ENCODE results near the gene MRGPRX2. TPM values are rescaled to one million over a fixed set of nuclear protein-coding genes. Genes with fewer than 3 reads are reported as not detected.

Gene MRGPRX2
- total RNA-seq, 1 donor from 2014 or later = not detected

DNA sequence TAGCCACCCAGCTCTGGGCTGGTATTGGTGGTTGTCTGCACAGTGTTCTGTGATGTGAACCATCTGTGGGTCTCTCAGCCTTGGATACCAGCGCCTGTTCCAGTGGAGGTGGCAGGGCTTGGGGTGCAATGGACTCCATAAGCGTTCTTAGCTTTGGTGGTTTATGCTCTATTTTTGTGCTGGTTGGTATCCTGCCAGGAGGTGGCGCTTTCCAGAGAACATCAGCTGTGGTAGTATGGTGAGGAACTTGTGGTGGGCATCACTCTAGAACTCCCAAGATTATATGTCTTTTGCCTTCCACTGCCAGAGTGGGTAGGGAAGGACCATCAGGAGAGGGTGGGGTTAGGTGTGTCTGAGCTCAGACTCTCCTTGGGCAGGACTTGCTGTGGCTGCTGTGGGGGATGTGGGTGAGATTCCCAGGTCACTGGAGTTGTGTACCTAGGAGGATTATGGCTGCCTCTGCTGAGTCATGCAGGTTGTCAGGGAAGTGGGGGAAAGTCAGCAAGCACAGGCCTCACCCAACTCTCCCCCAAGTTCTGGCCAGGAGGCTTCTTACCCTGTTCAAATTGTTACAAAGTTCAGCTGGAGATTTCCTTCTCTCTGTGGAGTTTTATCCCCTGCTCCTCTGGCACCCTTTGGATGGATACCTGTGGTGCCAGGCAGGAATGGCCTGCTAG lies 47.2 kb downstream of the MRGPRX2 start:
- Mint-ChIP-seq H3K36me3 (ENCODE audit: insufficient read depth) (peaks cover 3% of the 10 kb centered on the region), H3K27ac (no peak overlapping the region), H3K4me3 (ENCODE audit: low read depth) (no peak overlapping the region), H3K27me3 (no peaks in the 10 kb centered on the region), H3K4me1 (ENCODE audit: low read depth) (peaks cover 3% of the 10 kb centered on the region), H3K9me3 (ENCODE audit: low read depth) (peaks cover 29% of the 10 kb centered on the region)
- TF ChIP-seq, protein P1, sequence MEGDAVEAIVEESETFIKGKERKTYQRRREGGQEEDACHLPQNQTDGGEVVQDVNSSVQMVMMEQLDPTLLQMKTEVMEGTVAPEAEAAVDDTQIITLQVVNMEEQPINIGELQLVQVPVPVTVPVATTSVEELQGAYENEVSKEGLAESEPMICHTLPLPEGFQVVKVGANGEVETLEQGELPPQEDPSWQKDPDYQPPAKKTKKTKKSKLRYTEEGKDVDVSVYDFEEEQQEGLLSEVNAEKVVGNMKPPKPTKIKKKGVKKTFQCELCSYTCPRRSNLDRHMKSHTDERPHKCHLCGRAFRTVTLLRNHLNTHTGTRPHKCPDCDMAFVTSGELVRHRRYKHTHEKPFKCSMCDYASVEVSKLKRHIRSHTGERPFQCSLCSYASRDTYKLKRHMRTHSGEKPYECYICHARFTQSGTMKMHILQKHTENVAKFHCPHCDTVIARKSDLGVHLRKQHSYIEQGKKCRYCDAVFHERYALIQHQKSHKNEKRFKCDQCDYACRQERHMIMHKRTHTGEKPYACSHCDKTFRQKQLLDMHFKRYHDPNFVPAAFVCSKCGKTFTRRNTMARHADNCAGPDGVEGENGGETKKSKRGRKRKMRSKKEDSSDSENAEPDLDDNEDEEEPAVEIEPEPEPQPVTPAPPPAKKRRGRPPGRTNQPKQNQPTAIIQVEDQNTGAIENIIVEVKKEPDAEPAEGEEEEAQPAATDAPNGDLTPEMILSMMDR (IDR thresholded peaks at IDR 0.05; ENCODE audit: unreplicated experiment) = peak; percentile 23
- DNase-seq (ENCODE audit: low spot score, unreplicated experiment) = no peak

DNA sequence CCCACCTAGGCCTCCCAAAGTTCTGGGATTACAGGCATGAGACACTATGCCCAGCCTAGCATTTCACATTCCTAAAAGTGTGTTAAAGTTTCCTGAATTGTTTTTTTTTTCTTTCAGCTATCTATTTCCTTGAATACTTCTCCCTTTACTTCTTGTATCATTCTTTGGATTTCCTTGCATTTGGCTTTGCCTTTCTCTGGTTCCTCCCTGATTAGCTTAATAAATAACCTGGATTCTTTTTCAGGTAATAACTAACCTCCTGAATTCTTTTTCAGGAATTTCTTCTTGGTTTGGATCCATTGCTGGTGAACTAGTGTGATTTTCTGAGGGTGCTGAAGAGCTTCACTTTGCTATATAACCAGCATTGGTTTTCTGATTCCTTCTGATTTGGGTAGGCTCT lies 47.9 kb downstream of the MRGPRX2 start:
- no peak overlapping the region for H3K27ac Mint-ChIP-seq
- peaks cover 36% of the 10 kb centered on the region for H3K9me3 Mint-ChIP-seq (ENCODE audit: low read depth)
- TF ChIP-seq, protein P1 (IDR thresholded peaks at IDR 0.05; ENCODE audit: unreplicated experiment) = no peak
- peaks cover 3% of the 10 kb centered on the region for H3K36me3 Mint-ChIP-seq (ENCODE audit: insufficient read depth)
- peaks cover 3% of the 10 kb centered on the region for H3K4me1 Mint-ChIP-seq (ENCODE audit: low read depth)
- no peaks in the 10 kb centered on the region for H3K27me3 Mint-ChIP-seq
- no peak overlapping the region for H3K4me3 Mint-ChIP-seq (ENCODE audit: low read depth)
- DNase-seq (ENCODE audit: low spot score, unreplicated experiment) = no peak

Other genes with a start within 250 kb of the MRGPRX2 start
- gene MRGPRX1, start 121.3 kb downstream of the MRGPRX2 start, total RNA-seq = not detected in 2 replicates
- 23.4 and 26.6 TPM in 2 replicates for gene ZDHHC13, start 56.5 kb upstream of the MRGPRX2 start, total RNA-seq
- gene CSRP3, start 141.3 kb upstream of the MRGPRX2 start, total RNA-seq = not detected in 2 replicates
- 9.2 and 9.4 TPM in 2 replicates for gene E2F8, start 180.2 kb upstream of the MRGPRX2 start, total RNA-seq

Measured in progenitor cell of endocrine pancreas (in vitro differentiated cells).